K562 (cell line): Measurements from ENCODE around the gene BCL7C. TPM values are rescaled to one million over a fixed set of nuclear protein-coding genes. Genes with fewer than 3 reads are reported as not detected.

Experiments
- ARID1B ChIP-seq: fragments of 450-650 bp; IDR thresholded peaks from 2 replicates; pipeline ENCODE4 v1.6.1; 2016; ENCODE audit warnings: antibody characterized with exemption, mild to moderate bottlenecking, inconsistent platforms
- ARNT ChIP-seq, 2 experiments: fragments of 450-650 bp; IDR thresholded peaks; 2 replicates each; pipeline ENCODE4 v1.6.1; 2016; ENCODE audit warnings: mild to moderate bottlenecking in 1 of 2
- BCOR ChIP-seq: fragments of 450-650 bp; IDR thresholded peaks from 2 replicates; pipeline ENCODE4 v1.6.1; 2016
- FOXA3 ChIP-seq, 2 experiments: fragments of 450-650 bp in 1 of 2; sonication (generic) in 1 of 2; formaldehyde crosslinking; IDR thresholded peaks in 1 of 2; conservative IDR thresholded peaks in 1 of 2; 2 replicates each; pipeline versions ENCODE4 v1.4.0 to v1.8.0; 2020 to 2022; ENCODE audit warnings: mild to moderate bottlenecking in 2 of 2, missing genetic modification reagents in 1 of 2
- FOXK2 ChIP-seq, 2 experiments: fragments of 450-650 bp; IDR thresholded peaks in 1 of 2; conservative IDR thresholded peaks in 1 of 2; 2 replicates each; pipeline ENCODE4 v1.6.1; 2016; ENCODE audit warnings: low read depth in 2 of 2, mild to moderate bottlenecking in 1 of 2
- GATA2 ChIP-seq: sonication (generic); formaldehyde crosslinking; IDR thresholded peaks from 2 replicates; pipeline ENCODE4 v1.4.0; 2020; ENCODE audit warnings: mild to moderate bottlenecking, missing genetic modification reagents
- KDM4B ChIP-seq, 2 experiments: fragments of 450-650 bp in 1 of 2; sonication (generic) in 1 of 2; IDR thresholded peaks; 2 replicates each; pipeline ENCODE4 v1.6.1; 2016 to 2017; ENCODE audit warnings: borderline replicate concordance in 2 of 2, antibody characterized with exemption in 1 of 2, low read depth in 1 of 2, mild to moderate bottlenecking in 1 of 2
- NFXL1 ChIP-seq: fragments of 450-650 bp; formaldehyde crosslinking; IDR thresholded peaks from 2 replicates; pipeline ENCODE4 v1.4.0; 2021; ENCODE audit warnings: mild to moderate bottlenecking
- NR1H2 ChIP-seq: sonication (generic); formaldehyde crosslinking; IDR thresholded peaks from 2 replicates; pipeline ENCODE4 v1.4.0; 2020; ENCODE audit warnings: mild to moderate bottlenecking, missing genetic modification reagents
- PKNOX1 ChIP-seq: fragments of 450-650 bp; IDR thresholded peaks from 2 replicates; pipeline ENCODE4 v1.6.1; 2016
- SMAD4 ChIP-seq: fragments of 250-450 bp; sonication (Bioruptor Pico); conservative IDR thresholded peaks from 2 replicates; pipeline ENCODE4 v1.8.0; 2021; ENCODE audit warnings: inconsistent platforms, mild to moderate bottlenecking, moderate library complexity
- ZEB2 ChIP-seq: fragments of 450-650 bp; IDR thresholded peaks from 2 replicates; pipeline ENCODE4 v1.6.1; 2016
- polyA plus RNA-seq, 8 experiments: library from polyadenylated mRNA; depleted of rRNA in 4 of 8; stranded (reverse) in 5 of 8; unstranded in 3 of 8; fragments of >200 nt; fragmentation: Nextera tagmentation in 2 of 8; fragmentation: Illumina TruSeq in 1 of 8; extraction: Ambion mirVana in 2 of 8; extraction: Trizol in 1 of 8; gene quantifications; 2 replicates each; pipeline versions ENCODE4 v1.2.1 to v1.2.3, GENCODE V29; 2011 to 2014; ENCODE audit warnings: inconsistent platforms in 1 of 8, missing spikeins in 1 of 8
- total RNA-seq, 7 experiments: library from RNA; depleted of rRNA in 6 of 7; stranded (reverse); fragments of >200 nt in 6 of 7; fragmentation: Illumina TruSeq in 2 of 7; extraction: Trizol in 2 of 7; gene quantifications; 2 replicates each; pipeline versions ENCODE4 v1.2.1 to v1.2.3, GENCODE V29; 2011 to 2021; ENCODE audit warnings: low replicate concordance in 1 of 7
- TF ChIP-seq, protein P1 (sequence below): fragments of 200-800 bp; sonication (Bioruptor generic); IDR thresholded peaks from 2 replicates; pipeline ENCODE4 v1.6.1; 2017; ENCODE audit warnings: missing genetic modification characterization, missing compliant biosample characterization
- TF ChIP-seq, protein P2 (sequence below): IDR thresholded peaks from 3 replicates; pipeline ENCODE4 v1.6.1; 2011; ENCODE audit warnings: borderline replicate concordance, mild to moderate bottlenecking, moderate library complexity; ENCODE audit not compliant: insufficient read length; ENCODE audit errors: extremely low read depth
- TF ChIP-seq, protein P3 (sequence below): fragments of 450-650 bp; IDR thresholded peaks from 2 replicates; pipeline ENCODE4 v1.6.1; 2017; ENCODE audit warnings: antibody characterized with exemption, mild to moderate bottlenecking

BCL7C gene
- total and polyA plus RNA-seq, 9 of the 15 experiments (the other 6 are each of a cell fraction or from before 2014, with no cell fraction given), result 1.7 to 85.8 (median 19.6) TPM

GRCh38 chr16:30894540-30895368, 877 bp upstream of the BCL7C start (continued):
- TF ChIP-seq, protein P1, sequence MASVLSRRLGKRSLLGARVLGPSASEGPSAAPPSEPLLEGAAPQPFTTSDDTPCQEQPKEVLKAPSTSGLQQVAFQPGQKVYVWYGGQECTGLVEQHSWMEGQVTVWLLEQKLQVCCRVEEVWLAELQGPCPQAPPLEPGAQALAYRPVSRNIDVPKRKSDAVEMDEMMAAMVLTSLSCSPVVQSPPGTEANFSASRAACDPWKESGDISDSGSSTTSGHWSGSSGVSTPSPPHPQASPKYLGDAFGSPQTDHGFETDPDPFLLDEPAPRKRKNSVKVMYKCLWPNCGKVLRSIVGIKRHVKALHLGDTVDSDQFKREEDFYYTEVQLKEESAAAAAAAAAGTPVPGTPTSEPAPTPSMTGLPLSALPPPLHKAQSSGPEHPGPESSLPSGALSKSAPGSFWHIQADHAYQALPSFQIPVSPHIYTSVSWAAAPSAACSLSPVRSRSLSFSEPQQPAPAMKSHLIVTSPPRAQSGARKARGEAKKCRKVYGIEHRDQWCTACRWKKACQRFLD (CRISPR knock-in tag), result peak; percentile 72; the same call in 1 of the 2 replicates
- TF ChIP-seq FOXA3 (CRISPR knock-in tag; conservative IDR thresholded peaks at IDR 0.05 in 1 of 2, IDR thresholded peaks at IDR 0.05 in 1 of 2) (0 out of 4 replicates have a peak, but pooled peaks of 1 of the 2 experiments have one; percentile 53), NFXL1 (0 out of 2 replicates have a peak, but pooled peaks have one; percentile 2), SMAD4 (CRISPR knock-in tag) (0 out of 2 replicates have a peak, but pooled peaks have one; percentile 39), GATA2 (CRISPR knock-in tag) (peak; percentile 20; the same call in 1 of the 2 replicates), ARID1B (peak; percentile 16), FOXK2 (conservative IDR thresholded peaks at IDR 0.05 in 1 of 2, IDR thresholded peaks at IDR 0.05 in 1 of 2; ENCODE audit: low read depth in 2 of 2) (peak in 1 of 2 experiments; percentile 52; a peak in 1 of 4 replicates), ZEB2 (peak; percentile 22; the same call in 1 of the 2 replicates), BCOR (peak; percentile 2), PKNOX1 (peak; percentile 87), NR1H2 (CRISPR knock-in tag) (peak; percentile 7), KDM4B (IDR thresholded peaks at IDR 0.05; ENCODE audit: borderline replicate concordance in 2 of 2, low read depth in 1 of 2) (0 out of 4 replicates have a peak, but pooled peaks of 1 of the 2 experiments have one; percentile 17), ARNT (IDR thresholded peaks at IDR 0.05) (0 out of 4 replicates have a peak, but pooled peaks of 1 of the 2 experiments have one; percentile 17)
- TF ChIP-seq, protein P2, sequence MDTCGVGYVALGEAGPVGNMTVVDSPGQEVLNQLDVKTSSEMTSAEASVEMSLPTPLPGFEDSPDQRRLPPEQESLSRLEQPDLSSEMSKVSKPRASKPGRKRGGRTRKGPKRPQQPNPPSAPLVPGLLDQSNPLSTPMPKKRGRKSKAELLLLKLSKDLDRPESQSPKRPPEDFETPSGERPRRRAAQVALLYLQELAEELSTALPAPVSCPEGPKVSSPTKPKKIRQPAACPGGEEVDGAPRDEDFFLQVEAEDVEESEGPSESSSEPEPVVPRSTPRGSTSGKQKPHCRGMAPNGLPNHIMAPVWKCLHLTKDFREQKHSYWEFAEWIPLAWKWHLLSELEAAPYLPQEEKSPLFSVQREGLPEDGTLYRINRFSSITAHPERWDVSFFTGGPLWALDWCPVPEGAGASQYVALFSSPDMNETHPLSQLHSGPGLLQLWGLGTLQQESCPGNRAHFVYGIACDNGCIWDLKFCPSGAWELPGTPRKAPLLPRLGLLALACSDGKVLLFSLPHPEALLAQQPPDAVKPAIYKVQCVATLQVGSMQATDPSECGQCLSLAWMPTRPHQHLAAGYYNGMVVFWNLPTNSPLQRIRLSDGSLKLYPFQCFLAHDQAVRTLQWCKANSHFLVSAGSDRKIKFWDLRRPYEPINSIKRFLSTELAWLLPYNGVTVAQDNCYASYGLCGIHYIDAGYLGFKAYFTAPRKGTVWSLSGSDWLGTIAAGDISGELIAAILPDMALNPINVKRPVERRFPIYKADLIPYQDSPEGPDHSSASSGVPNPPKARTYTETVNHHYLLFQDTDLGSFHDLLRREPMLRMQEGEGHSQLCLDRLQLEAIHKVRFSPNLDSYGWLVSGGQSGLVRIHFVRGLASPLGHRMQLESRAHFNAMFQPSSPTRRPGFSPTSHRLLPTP, result no peak
- TF ChIP-seq, protein P3, sequence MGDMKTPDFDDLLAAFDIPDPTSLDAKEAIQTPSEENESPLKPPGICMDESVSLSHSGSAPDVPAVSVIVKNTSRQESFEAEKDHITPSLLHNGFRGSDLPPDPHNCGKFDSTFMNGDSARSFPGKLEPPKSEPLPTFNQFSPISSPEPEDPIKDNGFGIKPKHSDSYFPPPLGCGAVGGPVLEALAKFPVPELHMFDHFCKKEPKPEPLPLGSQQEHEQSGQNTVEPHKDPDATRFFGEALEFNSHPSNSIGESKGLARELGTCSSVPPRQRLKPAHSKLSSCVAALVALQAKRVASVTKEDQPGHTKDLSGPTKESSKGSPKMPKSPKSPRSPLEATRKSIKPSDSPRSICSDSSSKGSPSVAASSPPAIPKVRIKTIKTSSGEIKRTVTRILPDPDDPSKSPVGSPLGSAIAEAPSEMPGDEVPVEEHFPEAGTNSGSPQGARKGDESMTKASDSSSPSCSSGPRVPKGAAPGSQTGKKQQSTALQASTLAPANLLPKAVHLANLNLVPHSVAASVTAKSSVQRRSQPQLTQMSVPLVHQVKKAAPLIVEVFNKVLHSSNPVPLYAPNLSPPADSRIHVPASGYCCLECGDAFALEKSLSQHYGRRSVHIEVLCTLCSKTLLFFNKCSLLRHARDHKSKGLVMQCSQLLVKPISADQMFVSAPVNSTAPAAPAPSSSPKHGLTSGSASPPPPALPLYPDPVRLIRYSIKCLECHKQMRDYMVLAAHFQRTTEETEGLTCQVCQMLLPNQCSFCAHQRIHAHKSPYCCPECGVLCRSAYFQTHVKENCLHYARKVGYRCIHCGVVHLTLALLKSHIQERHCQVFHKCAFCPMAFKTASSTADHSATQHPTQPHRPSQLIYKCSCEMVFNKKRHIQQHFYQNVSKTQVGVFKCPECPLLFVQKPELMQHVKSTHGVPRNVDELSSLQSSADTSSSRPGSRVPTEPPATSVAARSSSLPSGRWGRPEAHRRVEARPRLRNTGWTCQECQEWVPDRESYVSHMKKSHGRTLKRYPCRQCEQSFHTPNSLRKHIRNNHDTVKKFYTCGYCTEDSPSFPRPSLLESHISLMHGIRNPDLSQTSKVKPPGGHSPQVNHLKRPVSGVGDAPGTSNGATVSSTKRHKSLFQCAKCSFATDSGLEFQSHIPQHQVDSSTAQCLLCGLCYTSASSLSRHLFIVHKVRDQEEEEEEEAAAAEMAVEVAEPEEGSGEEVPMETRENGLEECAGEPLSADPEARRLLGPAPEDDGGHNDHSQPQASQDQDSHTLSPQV, result peak; percentile 59
